ENCODE measurements around the gene GABRG3.

GRCh38 chr15:26945046-26945445, 25.9 kb upstream of the GABRG3 start:
- TF ChIP-seq EZH2phosphoT487 (IDR thresholded peaks at IDR 0.05; ENCODE audit: borderline replicate concordance), result no peak
- no peak for TF ChIP-seq CTCF (IDR thresholded peaks at IDR 0.05 in 2 of 3, conservative IDR thresholded peaks at IDR 0.05 in 1 of 3; ENCODE audit: borderline replicate concordance in 1 of 3, insufficient read depth in 1 of 3, low read depth in 2 of 3, low read length in 2 of 3)
- no peak for TF ChIP-seq POLR2A (IDR thresholded peaks at IDR 0.05; ENCODE audit: borderline replicate concordance, extremely low read depth, insufficient read depth, insufficient read length)
- no peak for TF ChIP-seq ATF3 (IDR thresholded peaks at IDR 0.05)

All from HCT116 (cell line).